ENCODE results near the gene PPP2R5A. TPM values are rescaled to one million over a fixed set of nuclear protein-coding genes. Genes with fewer than 3 reads are reported as not detected.

The PPP2R5A gene
- polyA plus RNA-seq (2012; ENCODE audit: missing spikeins) = 26.3 TPM

GRCh38 chr1:212284744-212285684 lies at the start of gene PPP2R5A:
PPP2R5A (plus strand) TSS chr1:212285410; CDS start chr1:212286111, 701 bp downstream.
- TF ChIP-seq POLR2AphosphoS5 (IDR thresholded peaks at IDR 0.05; ENCODE audit: low read depth, low read length) = no peak; the same call in 1 of the 2 replicates
- TF ChIP-seq POLR2A (IDR thresholded peaks at IDR 0.05; ENCODE audit: low read depth, low read length) = peak; percentile 64; the same call in 1 of the 2 replicates
- TF ChIP-seq TAF1 (IDR thresholded peaks at IDR 0.05; ENCODE audit: borderline replicate concordance, low read depth, low read length) = peak; percentile 71; the same call in 1 of the 2 replicates
- FAIRE-seq = peak; percentile 99
- DNase-seq (ENCODE audit: insufficient read length) = peak; percentile 89

GRCh38 chr1:212235857-212236256 lies 49.4 kb upstream of the PPP2R5A start:
- DNase-seq (ENCODE audit: insufficient read length) (no peak), FAIRE-seq (no peak)
- TF ChIP-seq POLR2A (IDR thresholded peaks at IDR 0.05; ENCODE audit: low read depth, low read length) (no peak), TAF1 (IDR thresholded peaks at IDR 0.05; ENCODE audit: borderline replicate concordance, low read depth, low read length) (no peak), POLR2AphosphoS5 (IDR thresholded peaks at IDR 0.05; ENCODE audit: low read depth, low read length) (no peak)

- DNase-seq (ENCODE audit: insufficient read length) (no peak), FAIRE-seq (no peak)
- no peak for TF ChIP-seq POLR2AphosphoS5 (IDR thresholded peaks at IDR 0.05; ENCODE audit: low read depth, low read length)
- TF ChIP-seq POLR2A (IDR thresholded peaks at IDR 0.05; ENCODE audit: low read depth, low read length) = no peak
- TF ChIP-seq TAF1 (IDR thresholded peaks at IDR 0.05; ENCODE audit: borderline replicate concordance, low read depth, low read length) = no peak
Measured at GRCh38 chr1:212236664-212237220, 48.5 kb upstream of the PPP2R5A start.

- peak; percentile 57 for FAIRE-seq
- TF ChIP-seq POLR2AphosphoS5 (IDR thresholded peaks at IDR 0.05; ENCODE audit: low read depth, low read length) = no peak
- DNase-seq (ENCODE audit: insufficient read length) = no peak
Measured at GRCh38 chr1:212237651-212238050, 47.6 kb upstream of the PPP2R5A start.

- no peak for TF ChIP-seq POLR2AphosphoS5 (IDR thresholded peaks at IDR 0.05; ENCODE audit: low read depth, low read length)
- TF ChIP-seq TAF1 (IDR thresholded peaks at IDR 0.05; ENCODE audit: borderline replicate concordance, low read depth, low read length) = no peak
- TF ChIP-seq POLR2A (IDR thresholded peaks at IDR 0.05; ENCODE audit: low read depth, low read length) = no peak
- no peak for FAIRE-seq
- no peak for DNase-seq (ENCODE audit: insufficient read length)
Measured at GRCh38 chr1:212238552-212238951, 46.7 kb upstream of the PPP2R5A start.

- FAIRE-seq (no peak), DNase-seq (ENCODE audit: insufficient read length) (no peak)
- no peak for TF ChIP-seq POLR2AphosphoS5 (IDR thresholded peaks at IDR 0.05; ENCODE audit: low read depth, low read length)
Measured at GRCh38 chr1:212241501-212241900, 43.7 kb upstream of the PPP2R5A start.

- FAIRE-seq (no peak), DNase-seq (ENCODE audit: insufficient read length) (no peak)
- no peak for TF ChIP-seq POLR2AphosphoS5 (IDR thresholded peaks at IDR 0.05; ENCODE audit: low read depth, low read length)
- no peak for TF ChIP-seq POLR2A (IDR thresholded peaks at IDR 0.05; ENCODE audit: low read depth, low read length)
- TF ChIP-seq TAF1 (IDR thresholded peaks at IDR 0.05; ENCODE audit: borderline replicate concordance, low read depth, low read length) = no peak
Measured at GRCh38 chr1:212241957-212242287, 43.3 kb upstream of the PPP2R5A start.

- no peak for DNase-seq (ENCODE audit: insufficient read length)
- no peak for TF ChIP-seq POLR2A (IDR thresholded peaks at IDR 0.05; ENCODE audit: low read depth, low read length)
- TF ChIP-seq TAF1 (IDR thresholded peaks at IDR 0.05; ENCODE audit: borderline replicate concordance, low read depth, low read length) = no peak
- no peak for TF ChIP-seq POLR2AphosphoS5 (IDR thresholded peaks at IDR 0.05; ENCODE audit: low read depth, low read length)
- no peak for FAIRE-seq
Measured at GRCh38 chr1:212242288-212242984, 42.8 kb upstream of the PPP2R5A start.

GRCh38 chr1:212242985-212243308 lies 42.3 kb upstream of the PPP2R5A start:
- FAIRE-seq (no peak), DNase-seq (ENCODE audit: insufficient read length) (no peak)
- TF ChIP-seq POLR2AphosphoS5 (IDR thresholded peaks at IDR 0.05; ENCODE audit: low read depth, low read length) (no peak), POLR2A (IDR thresholded peaks at IDR 0.05; ENCODE audit: low read depth, low read length) (no peak), TAF1 (IDR thresholded peaks at IDR 0.05; ENCODE audit: borderline replicate concordance, low read depth, low read length) (no peak)

GRCh38 chr1:212244441-212244840 lies 40.8 kb upstream of the PPP2R5A start:
- TF ChIP-seq POLR2AphosphoS5 (IDR thresholded peaks at IDR 0.05; ENCODE audit: low read depth, low read length) (no peak), POLR2A (IDR thresholded peaks at IDR 0.05; ENCODE audit: low read depth, low read length) (no peak), TAF1 (IDR thresholded peaks at IDR 0.05; ENCODE audit: borderline replicate concordance, low read depth, low read length) (no peak)
- no peak for FAIRE-seq

GRCh38 chr1:212247179-212247721 lies 38.0 kb upstream of the PPP2R5A start:
- TF ChIP-seq POLR2A (IDR thresholded peaks at IDR 0.05; ENCODE audit: low read depth, low read length) = no peak
- no peak for TF ChIP-seq POLR2AphosphoS5 (IDR thresholded peaks at IDR 0.05; ENCODE audit: low read depth, low read length)
- FAIRE-seq = no peak
- no peak for DNase-seq (ENCODE audit: insufficient read length)

More at GRCh38 chr1:212244441-212244840, 40.8 kb upstream of the PPP2R5A start:
- DNase-seq (ENCODE audit: insufficient read length) = no peak

Data from GM12892 (cell line).